NCI-H1417 treated with DMSO at 0.1 percent for 48 hours (cell line): ENCODE data around the gene GZF1.
A peak's percentile ranks its signal among the peaks of the same experiment; 100 is the strongest.

Experiments used
- DNase-seq: peaks from one replicate; lab custom pipeline; 2025; lab: John Stamatoyannopoulos, UW

GZF1 gene

GRCh38 chr20:23361476-23362391, at the start of gene GZF1:
Gene GZF1 (plus strand): TSS chr20:23362182. CDS start chr20:23364384, 2,202 bp downstream.
- peak; percentile 87 for DNase-seq

DNA sequence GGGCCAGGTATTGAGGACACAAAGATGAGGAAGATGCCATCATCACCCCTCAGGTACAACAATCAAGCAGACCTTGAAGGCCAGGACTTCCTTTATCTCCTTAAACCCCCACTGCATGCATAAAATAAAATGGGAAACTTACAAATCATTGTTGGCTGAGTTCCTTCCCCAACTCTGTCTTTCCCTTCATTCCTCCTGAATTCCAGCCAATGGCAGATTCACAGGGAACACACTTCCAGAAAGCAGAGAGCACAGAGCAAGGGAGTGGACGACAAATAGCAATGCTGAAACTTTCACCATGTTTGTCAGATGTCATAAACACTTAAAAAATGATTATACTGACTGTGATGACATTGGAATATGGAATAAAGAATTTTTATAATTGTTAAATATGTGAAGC, 48.7 kb upstream of the GZF1 start:
- DNase-seq, result no peak

- DNase-seq, result no peak
These were observed 47.3 kb upstream of the GZF1 start for GRCh38 chr20:23314699-23315098.

DNA sequence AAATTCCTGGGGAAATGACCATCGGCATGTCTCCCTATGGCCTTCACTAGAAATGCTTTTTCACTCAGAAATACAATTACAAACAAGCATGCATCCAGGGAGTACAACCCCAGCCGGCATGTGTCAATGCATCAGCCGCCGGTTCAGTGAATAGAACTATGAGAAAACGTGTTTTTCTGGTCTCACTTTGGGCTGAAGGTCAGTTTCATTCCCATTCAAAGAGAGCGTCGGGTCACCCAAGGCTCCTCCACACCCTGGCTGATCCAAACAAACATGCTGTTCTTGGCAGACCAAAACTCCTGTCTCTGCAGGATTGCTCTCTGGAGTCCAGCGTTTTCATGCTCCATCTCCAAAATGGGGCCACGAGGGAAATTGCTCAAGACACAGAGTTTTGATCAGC, 46.9 kb upstream of the GZF1 start:
- no peak for DNase-seq

DNA sequence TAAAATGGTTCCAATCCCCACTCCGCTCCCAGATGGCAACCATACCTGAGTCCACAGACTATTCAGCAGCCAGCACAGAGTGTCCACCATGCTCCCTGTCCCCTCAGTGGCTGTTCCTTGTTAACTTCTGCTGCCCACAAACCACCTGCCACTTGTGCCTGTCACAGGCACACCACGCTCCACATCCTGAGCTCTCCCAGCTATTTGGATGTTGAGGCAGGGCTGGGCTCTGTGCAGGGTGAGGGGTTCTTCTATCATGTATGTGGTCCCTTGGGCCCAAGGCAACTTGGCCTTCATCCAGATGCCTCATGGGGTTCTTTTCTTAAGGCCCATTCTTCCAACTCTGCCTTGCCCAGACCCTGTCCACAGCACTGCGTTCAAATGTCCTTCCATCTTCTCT, 45.4 kb upstream of the GZF1 start:
- no peak for DNase-seq

GRCh38 chr20:23317081-23317480, 44.9 kb upstream of the GZF1 start:
- DNase-seq, result no peak

- no peak for DNase-seq
These were observed 43.6 kb upstream of the GZF1 start for GRCh38 chr20:23318347-23318746.

DNA sequence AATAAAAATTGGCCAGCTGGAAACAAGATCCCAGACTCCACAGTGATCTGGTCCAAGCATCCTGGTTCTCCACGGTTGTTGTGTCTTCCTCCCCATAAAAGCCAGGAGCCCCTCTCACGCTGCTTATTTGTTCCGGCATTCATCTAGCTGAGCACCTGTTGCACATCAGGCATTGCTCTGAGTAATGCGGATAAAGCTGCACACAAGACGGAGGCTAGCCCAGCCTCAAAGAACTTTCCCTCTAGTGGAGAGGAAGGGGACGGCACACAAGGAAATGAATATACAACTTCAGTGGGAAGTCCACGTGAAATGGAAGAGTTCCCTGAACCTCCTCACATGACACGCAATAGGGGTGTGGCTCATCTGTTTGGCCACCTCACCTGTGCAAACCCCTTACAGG, 41.7 kb upstream of the GZF1 start:
- DNase-seq, result no peak

GRCh38 chr20:23325107-23325506, 36.9 kb upstream of the GZF1 start:
- no peak for DNase-seq

- no peak for DNase-seq
These were observed 35.2 kb upstream of the GZF1 start for GRCh38 chr20:23326774-23327173.

- no peak for DNase-seq
These were observed 34.2 kb upstream of the GZF1 start for GRCh38 chr20:23327617-23328333.

GRCh38 chr20:23331450-23332350, 30.3 kb upstream of the GZF1 start:
- no peak for DNase-seq

DNA sequence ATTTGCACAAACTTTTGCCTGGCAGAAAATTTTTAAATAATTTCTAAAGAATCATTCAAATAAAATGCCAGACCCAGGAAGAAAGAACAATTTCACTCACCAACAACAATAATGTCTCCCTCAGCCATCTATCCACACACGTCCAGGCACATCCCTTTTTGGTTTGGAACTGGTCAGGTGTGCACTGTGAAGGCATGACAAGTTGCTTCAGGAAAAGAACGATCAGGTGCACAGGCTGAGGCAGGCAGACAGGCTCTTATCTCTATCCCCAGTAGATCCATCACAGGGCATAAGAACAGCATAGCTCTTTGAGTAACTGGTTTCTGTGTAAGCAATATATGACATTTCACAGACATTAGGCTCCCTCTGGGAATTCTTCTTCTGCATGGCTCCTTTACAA, 29.5 kb upstream of the GZF1 start:
- DNase-seq, result no peak

GRCh38 chr20:23334111-23334510, 27.9 kb upstream of the GZF1 start:
- DNase-seq, result no peak

GRCh38 chr20:23335521-23335920, 26.5 kb upstream of the GZF1 start:
- no peak for DNase-seq

DNA sequence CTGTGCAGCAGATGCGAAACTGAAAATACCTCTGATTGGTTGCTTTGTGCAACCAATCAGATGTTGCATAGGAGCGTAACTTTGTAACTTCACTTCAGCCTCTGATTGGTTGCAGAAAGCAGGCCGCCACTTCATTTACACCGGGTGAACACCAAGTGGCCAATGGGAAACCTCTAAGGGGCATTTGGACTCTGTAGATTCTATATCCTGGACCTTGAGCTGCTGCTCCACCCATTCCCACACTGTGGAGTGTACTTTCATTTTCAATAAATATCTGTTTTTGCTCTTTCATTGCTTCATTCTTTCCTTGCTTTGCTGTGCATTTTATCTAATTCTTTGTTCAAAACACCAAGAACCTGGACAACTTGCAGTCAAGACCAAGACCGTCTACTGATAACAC, 25.5 kb upstream of the GZF1 start:
- DNase-seq, result no peak

DNA sequence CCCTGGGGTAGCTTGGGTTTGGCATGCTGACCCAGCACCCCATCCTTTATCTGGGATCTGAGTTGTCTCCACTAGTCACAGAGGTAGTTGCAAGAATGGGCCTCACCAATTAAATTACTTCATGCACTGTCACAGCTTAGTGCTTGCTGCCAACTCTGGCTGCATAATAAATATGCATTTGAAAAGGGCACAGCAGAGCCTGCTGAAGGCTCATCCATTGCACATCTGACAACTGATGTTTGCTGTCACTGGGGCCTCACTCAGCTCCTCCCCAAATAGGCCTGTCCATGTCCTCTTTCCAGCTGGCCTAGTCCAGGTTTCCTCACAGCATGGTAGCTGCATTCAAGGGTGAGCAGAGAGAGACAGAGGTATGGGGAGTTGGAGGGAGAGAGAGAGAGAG, 24.7 kb upstream of the GZF1 start:
- no peak for DNase-seq

DNA sequence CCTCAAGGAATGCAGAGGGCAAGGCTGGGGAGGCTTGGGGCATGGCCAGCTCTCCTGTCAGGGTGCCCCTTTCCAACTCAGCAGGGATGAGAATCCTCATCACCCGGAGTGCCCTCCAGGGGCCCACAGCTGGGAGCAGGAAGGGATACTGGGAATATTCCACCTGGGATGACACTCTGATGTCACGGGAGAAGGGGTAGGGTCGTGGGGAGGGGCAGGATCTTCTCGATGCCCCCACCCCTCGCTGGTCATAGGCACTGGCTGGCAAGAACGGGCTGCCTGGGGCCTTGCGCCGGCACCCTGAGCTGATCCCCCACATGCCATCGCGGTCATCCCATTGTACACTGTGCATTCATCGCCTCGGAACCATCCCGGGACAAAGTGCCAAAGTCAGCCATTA, 22.0 kb upstream of the GZF1 start:
- no peak for DNase-seq

DNA sequence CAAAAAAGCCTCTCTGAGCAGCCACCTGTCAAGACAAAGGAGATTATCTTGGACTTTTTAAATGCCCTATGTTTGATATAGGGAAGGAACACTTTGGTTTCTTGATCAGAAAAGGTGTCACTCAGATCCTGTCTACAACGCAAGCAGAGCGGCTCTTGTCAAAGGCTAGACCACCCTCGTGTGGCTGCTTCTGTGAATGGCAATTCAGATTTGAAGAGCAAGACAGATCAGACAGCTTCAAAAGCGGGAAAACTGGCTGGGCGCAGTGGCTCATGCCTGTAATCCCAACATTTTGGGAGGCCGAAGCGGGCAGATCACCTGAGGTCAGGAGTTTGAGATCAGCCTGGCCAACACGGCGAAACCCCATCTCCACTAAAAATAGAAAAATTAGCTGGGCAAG, 21.5 kb upstream of the GZF1 start:
- DNase-seq, result no peak

- no peak for DNase-seq
These were observed 20.9 kb upstream of the GZF1 start for GRCh38 chr20:23341073-23341472.

GRCh38 chr20:23343590-23343989, 18.4 kb upstream of the GZF1 start:
- DNase-seq, result no peak

DNA sequence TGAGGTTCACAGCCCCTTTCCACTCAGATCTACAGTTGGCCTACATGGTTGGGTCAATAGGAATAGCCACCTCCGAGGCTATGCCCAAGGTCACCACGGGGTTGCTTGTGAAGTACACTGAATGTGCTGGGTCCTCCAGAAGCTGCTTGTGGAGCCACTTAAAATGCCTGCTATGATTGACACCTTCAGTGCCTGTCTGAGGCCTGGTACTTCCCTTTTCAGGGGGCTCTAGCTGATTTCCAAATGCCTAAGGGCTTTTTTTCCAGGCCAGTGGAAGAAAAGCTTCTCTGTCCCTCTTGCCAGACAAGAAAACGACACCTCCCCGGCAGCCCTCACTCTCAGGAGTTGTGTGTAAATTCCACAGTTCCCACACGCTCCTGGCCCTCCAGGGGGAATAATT, 17.6 kb upstream of the GZF1 start:
- DNase-seq, result no peak
